GM03348 (cell line): ENCODE measurements around the gene PIK3CD.

Source experiments
- DNase-seq: peaks from one replicate; pipeline ENCODE4 v3.0.0; 2012; ENCODE audit warnings: low spot score

PIK3CD gene

DNA sequence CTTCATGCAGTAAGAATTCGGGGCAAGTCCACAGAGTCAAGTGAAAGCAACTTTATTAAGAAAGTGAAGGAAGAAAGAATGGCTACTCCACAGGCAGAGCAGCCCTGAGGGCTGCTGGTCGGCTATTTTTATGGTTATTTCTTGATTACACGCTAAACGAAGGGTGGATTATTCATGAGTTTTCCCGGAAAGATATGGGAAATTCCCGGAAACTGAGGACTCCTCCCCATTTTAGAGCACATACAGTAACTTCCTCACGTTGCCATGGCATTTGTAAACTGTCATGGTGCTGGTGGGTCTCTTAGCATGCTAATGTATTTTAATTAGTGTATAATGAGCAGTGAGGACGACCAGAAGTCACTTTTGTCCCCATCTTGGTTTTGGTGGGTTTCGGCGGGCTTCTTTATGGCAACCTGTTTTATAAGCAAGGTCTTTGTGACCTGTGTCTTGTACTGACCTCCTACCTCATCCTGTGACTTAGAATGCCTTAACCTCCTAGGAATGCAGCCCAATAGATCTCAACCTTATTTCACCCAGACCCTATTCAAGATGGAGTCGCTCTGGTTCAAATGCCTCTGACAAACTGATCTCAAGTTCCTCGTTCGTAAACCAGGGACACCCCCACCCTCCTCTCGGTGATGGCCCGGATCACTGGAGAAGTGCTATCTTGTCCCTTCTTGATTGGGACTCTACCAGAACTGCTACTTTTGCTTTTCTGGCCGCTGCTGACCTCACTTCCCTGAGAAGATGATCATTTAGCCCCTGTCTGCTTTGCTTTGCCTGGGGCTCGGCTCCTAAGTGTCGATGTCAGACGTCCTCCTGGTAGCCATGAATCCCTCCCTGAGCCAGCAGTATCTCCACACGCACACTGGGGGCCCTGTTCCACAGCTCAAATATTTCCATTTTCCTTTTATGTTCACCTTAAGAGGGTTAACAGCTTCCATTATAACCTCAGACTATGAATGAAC is 123.5 kb downstream of the PIK3CD start:
- DNase-seq = no peak

DNA sequence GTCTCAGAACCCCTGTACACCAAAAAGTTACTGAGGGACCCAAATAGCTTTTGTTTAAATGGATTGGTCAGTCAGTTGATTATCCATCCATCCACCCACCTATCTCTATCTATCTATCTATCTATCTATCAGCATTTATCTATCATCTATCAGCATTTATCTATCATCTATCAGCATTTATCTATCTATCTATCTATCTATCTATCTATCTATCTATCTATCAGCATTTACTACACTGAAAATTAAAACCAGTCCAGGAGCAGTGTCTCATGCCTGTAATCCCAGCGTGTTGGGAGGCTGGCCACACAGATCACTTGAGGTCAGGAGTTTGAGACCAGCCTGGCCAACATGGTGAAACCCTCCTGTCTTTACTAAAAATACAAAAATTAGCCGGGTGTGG is 125.2 kb downstream of the PIK3CD start:
- no peak for DNase-seq
